Activated naive CD4-positive, alpha-beta T cell treated with anti-CD3 and anti-CD28 coated beads, Interleukin-2, amount 50 U/mL, for 72 hours (primary cell): Measurements from ENCODE around the gene CSF3R. TPM values are rescaled to one million over a fixed set of nuclear protein-coding genes. Genes with fewer than 3 reads are reported as not detected.

ENCODE experiments used
- ATAC-seq, 2 donors: fragments of 150-1000 bp; cut with Tn5 transposase; 2 replicates each; pipeline ENCODE4 v1.10.0; 2021; ENCODE audit warnings: mild to moderate bottlenecking in 2 of 2, moderate library complexity in 2 of 2
- DNase-seq, 2 donors: peaks; one replicate each; pipeline ENCODE4 v3.0.0; 2021 to 2022; ENCODE audit warnings: low spot score in 2 of 2
- H3K27ac Mint-ChIP-seq, 2 donors: one replicate each; pipeline ENCODE4 v1.8.0; 2022; ENCODE audit warnings: mild to moderate bottlenecking in 2 of 2, mixed read lengths in 2 of 2
- H3K36me3 Mint-ChIP-seq, 2 donors: one replicate each; pipeline ENCODE4 v1.8.0; 2022; ENCODE audit warnings: mixed read lengths in 2 of 2
- H3K9me3 Mint-ChIP-seq, 2 donors: one replicate each; pipeline ENCODE4 v1.8.0; 2022; ENCODE audit warnings: mixed read lengths in 2 of 2
- total RNA-seq, 2 donors: library from RNA; stranded (reverse); gene quantifications; one replicate each; pipeline ENCODE4 v1.2.3, GENCODE V29; 2022

The CSF3R gene
- total RNA-seq = 1 to 10 TPM in 1 of 2 donors, under 1 TPM in 1; 0.61 to 1.5 TPM

GRCh38 chr1:36482724-36483388 lies at the start of gene CSF3R:
Gene CSF3R (minus strand): TSS chr1:36482913. CDS start chr1:36479496, 3,417 bp downstream.
- no peak for DNase-seq
- H3K9me3 Mint-ChIP-seq = no peaks in the 10 kb centered on the region
- ATAC-seq = no peak
- peak within 1 kb of the TSS; percentile 47 to 70 for H3K27ac Mint-ChIP-seq
- H3K36me3 Mint-ChIP-seq = no peaks in the 10 kb centered on the region

GRCh38 chr1:36531833-36532232 lies 49.1 kb upstream of the CSF3R start:
- Mint-ChIP-seq H3K27ac (no peak overlapping the region), H3K9me3 (peaks cover 0 to 3% of the 10 kb centered on the region in 2 donors), H3K36me3 (no peaks in the 10 kb centered on the region)
- DNase-seq (no peak), ATAC-seq (no peak)

GRCh38 chr1:36530791-36531190 lies 48.1 kb upstream of the CSF3R start:
- ATAC-seq = no peak
- Mint-ChIP-seq H3K9me3 (peaks cover 0 to 3% of the 10 kb centered on the region in 2 donors), H3K27ac (no peak overlapping the region), H3K36me3 (no peaks in the 10 kb centered on the region)
- DNase-seq = no peak

- Mint-ChIP-seq H3K9me3 (peaks cover 0 to 3% of the 10 kb centered on the region in 2 donors), H3K36me3 (no peaks in the 10 kb centered on the region)
These were observed 47.5 kb upstream of the CSF3R start for GRCh38 chr1:36530261-36530660.

GRCh38 chr1:36529769-36530260 lies 47.1 kb upstream of the CSF3R start:
- no peak for DNase-seq
- ATAC-seq = no peak
- no peak overlapping the region for H3K27ac Mint-ChIP-seq
- peaks cover 0 to 3% of the 10 kb centered on the region in 2 donors for H3K9me3 Mint-ChIP-seq
- no peaks in the 10 kb centered on the region for H3K36me3 Mint-ChIP-seq

More at GRCh38 chr1:36530261-36530660, 47.5 kb upstream of the CSF3R start:
- no peak overlapping the region for H3K27ac Mint-ChIP-seq
- DNase-seq (no peak), ATAC-seq (no peak)

- DNase-seq = no peak
- peaks cover 0 to 3% of the 10 kb centered on the region in 2 donors for H3K9me3 Mint-ChIP-seq
- H3K27ac Mint-ChIP-seq = no peak overlapping the region
- no peaks in the 10 kb centered on the region for H3K36me3 Mint-ChIP-seq
- no peak for ATAC-seq
These were observed 45.9 kb upstream of the CSF3R start for GRCh38 chr1:36528361-36529349.

- ATAC-seq (no peak), DNase-seq (no peak)
- Mint-ChIP-seq H3K36me3 (no peaks in the 10 kb centered on the region), H3K9me3 (no peaks in the 10 kb centered on the region), H3K27ac (no peak overlapping the region)
These were observed 42.5 kb upstream of the CSF3R start for GRCh38 chr1:36525166-36525565.

- DNase-seq (no peak), ATAC-seq (no peak)
- H3K36me3 Mint-ChIP-seq = no peaks in the 10 kb centered on the region
- H3K9me3 Mint-ChIP-seq = no peaks in the 10 kb centered on the region
- H3K27ac Mint-ChIP-seq = no peak overlapping the region
These were observed 41.8 kb upstream of the CSF3R start for GRCh38 chr1:36524359-36525062.

- ATAC-seq (peak in 1 of 2 donors; percentile 45), DNase-seq (no peak)
- no peak overlapping the region for H3K27ac Mint-ChIP-seq
- no peaks in the 10 kb centered on the region for H3K36me3 Mint-ChIP-seq
- no peaks in the 10 kb centered on the region for H3K9me3 Mint-ChIP-seq
These were observed 41.1 kb upstream of the CSF3R start for GRCh38 chr1:36523850-36524249.

- DNase-seq = no peak
- H3K36me3 Mint-ChIP-seq = no peaks in the 10 kb centered on the region
- no peaks in the 10 kb centered on the region for H3K9me3 Mint-ChIP-seq
- no peak for ATAC-seq
- H3K27ac Mint-ChIP-seq = no peak overlapping the region
These were observed 40.5 kb upstream of the CSF3R start for GRCh38 chr1:36523230-36523495.

GRCh38 chr1:36522461-36523229 lies 39.9 kb upstream of the CSF3R start:
- no peak for ATAC-seq
- no peak for DNase-seq
- H3K9me3 Mint-ChIP-seq = no peaks in the 10 kb centered on the region
- no peak overlapping the region for H3K27ac Mint-ChIP-seq
- no peaks in the 10 kb centered on the region for H3K36me3 Mint-ChIP-seq

GRCh38 chr1:36522021-36522420 lies 39.3 kb upstream of the CSF3R start:
- ATAC-seq (no peak), DNase-seq (no peak)
- no peak overlapping the region for H3K27ac Mint-ChIP-seq
- no peaks in the 10 kb centered on the region for H3K36me3 Mint-ChIP-seq
- no peaks in the 10 kb centered on the region for H3K9me3 Mint-ChIP-seq

GRCh38 chr1:36520771-36521420 lies 38.2 kb upstream of the CSF3R start:
- Mint-ChIP-seq H3K36me3 (no peaks in the 10 kb centered on the region), H3K27ac (no peak overlapping the region), H3K9me3 (no peaks in the 10 kb centered on the region)
- DNase-seq = no peak
- ATAC-seq = no peak

GRCh38 chr1:36520056-36520455 lies 37.3 kb upstream of the CSF3R start:
- H3K9me3 Mint-ChIP-seq = no peaks in the 10 kb centered on the region
- DNase-seq (no peak), ATAC-seq (no peak)
- no peak overlapping the region for H3K27ac Mint-ChIP-seq
- H3K36me3 Mint-ChIP-seq = no peaks in the 10 kb centered on the region

- H3K27ac Mint-ChIP-seq = peak overlapping the region in 1 of 2 donors; percentile 29
- DNase-seq (no peak), ATAC-seq (no peak)
- no peaks in the 10 kb centered on the region for H3K9me3 Mint-ChIP-seq
- no peaks in the 10 kb centered on the region for H3K36me3 Mint-ChIP-seq
These were observed 34.5 kb upstream of the CSF3R start for GRCh38 chr1:36517011-36517771.
